ENCODE measurements around the gene CAPNS1. TPM values are rescaled to one million over a fixed set of nuclear protein-coding genes. Genes with fewer than 3 reads are reported as not detected.
A peak's percentile ranks its signal among the peaks of the same experiment; 100 is the strongest.

CAPNS1 gene
- 100 to 1,000 TPM; 586 to 597 TPM for total RNA-seq
- long read RNA-seq, donor 1, transcript CAPNS1-201 (11 exons, 1,918 nt): major isoform, 24 of 73 reads
- long read RNA-seq, donor 1, partial matches to known transcripts: 31 of 73 reads
- long read RNA-seq, donor 1, other reads (novel, unspliced or antisense): 18 of 73 reads
- long read RNA-seq, donor 2, partial matches to known transcripts: 26 of 28 reads
- long read RNA-seq, donor 2, other reads (novel, unspliced or antisense): 2 of 28 reads

DNA sequence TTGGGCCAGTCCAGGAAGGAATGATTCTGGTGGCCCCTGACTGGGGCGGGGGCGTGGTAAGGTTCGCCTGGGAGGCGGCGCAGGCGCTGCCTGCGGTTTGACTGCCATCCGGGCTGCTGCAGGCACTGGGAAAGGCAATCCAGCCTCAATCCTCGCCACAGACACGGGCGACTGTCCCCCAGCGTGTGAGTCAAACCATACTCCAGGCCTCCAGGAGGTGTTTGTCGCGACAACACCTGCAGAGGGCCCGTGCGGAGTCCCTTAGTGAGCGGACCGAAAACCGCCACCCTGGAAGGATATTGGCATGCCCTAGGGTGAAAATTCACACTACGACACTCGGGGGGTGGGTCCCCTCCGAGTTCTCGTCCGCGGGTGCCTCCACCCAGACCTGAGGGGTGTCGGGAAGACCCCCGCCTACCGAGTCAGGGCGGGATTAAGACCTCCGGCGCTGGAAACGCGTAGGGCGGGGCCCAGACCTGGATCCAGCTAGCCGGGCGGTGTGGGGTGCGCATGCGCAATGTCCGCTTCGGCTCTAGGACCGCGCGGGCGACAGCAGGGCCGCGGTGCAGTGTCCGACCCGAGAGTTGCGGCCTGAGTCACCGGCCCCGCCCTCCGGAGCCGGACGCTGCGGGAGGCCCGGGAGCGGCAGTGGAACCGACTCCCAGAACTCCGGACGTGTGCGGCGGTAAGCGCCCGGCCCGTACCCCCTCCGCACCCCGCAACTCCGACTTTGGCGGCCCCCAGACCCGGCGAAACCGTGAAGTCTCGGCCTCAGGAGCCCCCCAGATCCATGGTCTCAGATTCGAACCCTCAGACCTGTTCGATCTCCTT is at the start of gene CAPNS1:
TSS of gene CAPNS1 (plus strand) at position 594 of the 831 bp plus-strand sequence. CDS start 946 bp downstream, outside the sequence.
- intact Hi-C loops (cut with DNase I): loop anchor here in 1 of 2 donors (5.0 kb wide), 1 partner anchor 1788 kb away; no protein-coding TSS in a partner anchor

DNA sequence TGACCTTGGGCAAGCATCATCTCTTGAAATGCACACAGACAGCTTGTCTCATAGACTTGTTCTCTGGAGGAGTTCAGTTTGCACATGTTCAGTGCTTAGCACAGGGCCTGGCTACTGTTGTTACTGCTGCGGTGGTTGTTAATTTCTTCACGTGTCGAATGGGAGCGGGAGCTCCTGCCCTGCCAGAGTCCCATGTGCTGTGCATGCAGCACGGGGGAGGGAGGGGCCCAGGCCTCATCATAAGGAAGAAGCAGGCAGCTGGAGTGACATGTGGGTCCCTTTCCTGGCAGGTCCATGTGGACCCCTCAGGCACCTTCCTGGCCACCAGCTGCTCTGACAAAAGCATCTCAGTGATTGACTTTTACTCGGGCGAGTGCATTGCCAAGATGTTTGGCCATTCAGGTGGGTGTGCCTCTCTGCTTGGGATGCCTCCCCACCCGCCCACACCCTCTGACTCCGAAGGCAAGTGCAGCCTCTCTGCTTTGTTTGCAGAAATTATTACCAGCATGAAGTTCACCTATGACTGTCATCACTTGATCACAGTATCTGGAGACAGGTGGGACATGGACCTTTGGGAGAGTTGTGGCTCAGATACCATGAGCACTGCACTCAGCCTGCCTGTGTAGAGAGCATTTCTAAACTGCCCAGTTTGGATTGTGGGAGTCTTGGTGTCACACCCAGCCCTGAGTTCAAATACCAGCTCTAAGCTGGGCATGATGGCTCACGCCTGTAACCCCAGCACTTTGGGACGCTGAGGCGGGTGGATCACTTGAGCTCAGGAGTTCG is 48.8 kb upstream of the CAPNS1 start:
- intact Hi-C loops (cut with DNase I): loop anchor here in 1 of 2 donors (2.0 kb wide), 1 partner anchor 66 kb away; no protein-coding TSS in a partner anchor
- DNase-seq (ENCODE audit: low spot score): no peak

More for the DNA sequence above, at the start of gene CAPNS1:
- DNase-seq (ENCODE audit: low spot score): peak; percentile 100

DNA sequence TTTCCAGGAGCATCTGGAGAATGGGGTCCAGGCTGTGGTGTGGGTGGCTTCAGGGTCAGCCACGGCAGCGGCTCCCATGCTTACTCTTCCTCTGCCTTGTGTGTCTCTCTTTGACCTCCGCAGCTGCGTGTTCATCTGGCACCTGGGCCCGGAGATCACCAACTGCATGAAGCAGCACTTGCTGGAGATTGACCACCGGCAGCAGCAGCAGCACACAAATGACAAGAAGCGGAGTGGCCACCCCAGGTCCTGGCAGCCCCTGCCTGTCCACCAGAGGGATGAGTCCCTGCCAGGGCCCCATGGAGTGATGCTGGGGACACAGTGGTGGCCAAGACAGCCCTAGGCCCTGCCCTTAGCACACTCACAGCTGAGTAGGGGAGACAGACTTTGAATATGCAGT is 47.3 kb upstream of the CAPNS1 start:
- DNase-seq (ENCODE audit: low spot score): no peak
- intact Hi-C loops (cut with DNase I): no loop called here

DNA sequence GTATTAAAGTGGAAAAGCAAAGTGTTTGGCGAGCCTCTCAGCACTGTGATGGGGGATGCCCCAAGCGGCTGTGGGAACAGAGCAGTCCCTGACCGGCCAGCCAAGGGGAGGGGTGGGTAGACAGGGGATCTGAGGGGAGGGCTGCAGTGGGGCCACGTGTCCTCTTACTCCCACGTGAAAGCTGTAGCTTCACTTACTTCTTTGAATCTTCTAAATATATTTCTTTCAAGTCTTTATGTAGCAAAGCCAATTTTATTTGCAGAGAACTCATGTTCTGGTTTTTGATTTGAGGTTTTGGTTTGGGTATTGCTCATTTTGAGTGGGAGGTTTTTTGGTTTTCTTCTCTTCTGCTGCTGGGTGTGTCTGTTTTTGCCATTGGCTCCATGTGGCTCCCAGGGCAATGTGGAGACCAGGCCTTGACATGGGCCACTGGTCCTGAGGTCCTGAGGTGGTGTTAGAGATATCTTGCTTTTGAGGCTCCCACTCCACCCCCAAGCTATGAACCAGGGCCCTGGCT is 46.7 kb upstream of the CAPNS1 start:
- no peak for DNase-seq (ENCODE audit: low spot score)
- intact Hi-C loops (cut with DNase I): no loop called here

DNA sequence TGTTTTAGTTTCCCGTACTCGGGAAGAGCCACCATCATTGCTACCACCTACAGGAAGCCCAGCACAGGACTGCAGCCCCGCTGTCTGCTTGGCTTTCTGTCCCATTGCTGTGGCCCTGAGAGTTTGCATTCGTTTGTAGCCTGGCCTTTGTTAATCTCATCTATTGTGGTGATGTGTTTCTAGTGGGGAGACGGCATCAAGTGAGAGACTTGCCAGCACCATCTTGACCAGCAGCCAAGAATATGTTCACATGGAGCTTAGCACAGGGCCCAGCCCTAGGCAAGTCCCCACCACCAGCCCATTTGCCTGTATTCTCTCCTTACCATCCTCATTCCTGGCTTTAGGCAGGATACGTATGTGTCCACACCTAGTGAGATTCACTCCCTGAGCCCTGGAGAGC is 46.2 kb upstream of the CAPNS1 start:
- DNase-seq (ENCODE audit: low spot score): no peak
- intact Hi-C loops (cut with DNase I): no loop called here

DNA sequence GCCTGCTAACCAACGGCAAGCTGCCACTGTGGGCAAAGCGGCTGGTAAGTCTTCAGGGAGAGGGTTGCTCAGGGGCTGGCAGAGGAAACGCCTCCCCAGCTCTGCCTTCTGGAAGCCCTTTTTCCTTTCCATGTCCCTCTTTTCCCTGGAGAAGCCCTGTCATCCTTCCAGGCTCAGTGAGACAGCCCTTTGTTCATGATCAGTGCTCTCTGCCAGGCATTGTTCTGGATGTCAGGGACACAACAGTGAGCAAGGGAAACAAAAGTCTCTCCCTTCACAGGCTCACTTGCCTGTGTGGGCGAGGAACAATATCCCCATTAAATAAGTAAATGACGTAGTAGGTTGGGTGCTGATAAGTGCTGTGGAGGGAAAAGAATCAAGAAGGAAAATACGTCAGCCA is 42.8 kb upstream of the CAPNS1 start:
- no peak for DNase-seq (ENCODE audit: low spot score)

DNA sequence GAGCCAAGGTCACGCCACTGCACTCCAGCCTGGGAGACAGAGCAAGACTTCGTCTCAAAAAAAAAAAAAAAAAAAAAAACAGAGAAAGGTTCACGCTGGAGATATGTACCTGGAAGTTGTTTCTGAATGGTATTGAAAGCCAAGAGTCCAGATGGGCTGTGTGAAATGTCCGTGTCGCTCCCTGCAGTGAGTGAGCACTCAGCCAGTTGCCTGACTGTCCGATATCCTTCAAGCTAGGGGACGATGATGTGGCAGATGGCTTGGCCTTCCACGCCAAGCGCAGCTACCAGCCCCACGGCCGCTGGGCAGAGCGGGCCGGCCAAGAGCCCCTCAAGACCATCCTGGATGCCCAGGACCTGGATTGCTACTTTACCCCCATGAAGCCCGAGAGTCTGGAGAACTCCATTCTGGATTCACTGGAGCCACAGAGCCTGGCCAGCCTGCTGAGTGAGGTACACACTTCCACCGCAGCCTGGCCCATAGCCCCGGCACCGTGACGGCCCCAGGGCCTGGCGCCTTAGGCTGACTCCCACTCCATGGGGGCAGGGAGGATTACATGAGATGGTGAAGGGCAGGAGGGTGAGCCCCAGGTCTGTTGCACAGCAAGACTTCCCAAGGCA is 40.6 kb upstream of the CAPNS1 start:
- intact Hi-C loops (cut with DNase I): no loop called here
- DNase-seq (ENCODE audit: low spot score): no peak

More for the DNA sequence above, 42.8 kb upstream of the CAPNS1 start:
- intact Hi-C loops (cut with DNase I): no loop called here

DNA sequence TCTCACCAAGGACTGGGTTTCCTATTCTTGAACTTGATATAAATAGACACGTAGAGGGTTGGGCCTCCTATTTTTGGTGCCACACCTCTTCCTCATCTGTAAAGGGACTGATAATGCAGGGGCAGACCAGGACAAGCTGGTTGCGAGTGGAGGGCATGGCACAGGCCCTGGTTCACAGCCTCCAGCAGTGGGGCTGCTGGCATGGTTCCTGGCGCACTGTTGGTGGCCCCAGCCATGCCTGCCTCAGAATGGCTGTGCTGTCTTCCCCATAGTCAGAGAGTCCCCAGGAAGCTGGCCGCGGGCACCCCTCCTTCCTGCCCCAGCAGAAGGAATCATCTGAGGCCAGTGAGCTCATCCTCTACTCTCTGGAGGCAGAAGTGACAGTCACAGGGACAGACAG is 39.4 kb upstream of the CAPNS1 start:
- DNase-seq (ENCODE audit: low spot score): no peak

DNA sequence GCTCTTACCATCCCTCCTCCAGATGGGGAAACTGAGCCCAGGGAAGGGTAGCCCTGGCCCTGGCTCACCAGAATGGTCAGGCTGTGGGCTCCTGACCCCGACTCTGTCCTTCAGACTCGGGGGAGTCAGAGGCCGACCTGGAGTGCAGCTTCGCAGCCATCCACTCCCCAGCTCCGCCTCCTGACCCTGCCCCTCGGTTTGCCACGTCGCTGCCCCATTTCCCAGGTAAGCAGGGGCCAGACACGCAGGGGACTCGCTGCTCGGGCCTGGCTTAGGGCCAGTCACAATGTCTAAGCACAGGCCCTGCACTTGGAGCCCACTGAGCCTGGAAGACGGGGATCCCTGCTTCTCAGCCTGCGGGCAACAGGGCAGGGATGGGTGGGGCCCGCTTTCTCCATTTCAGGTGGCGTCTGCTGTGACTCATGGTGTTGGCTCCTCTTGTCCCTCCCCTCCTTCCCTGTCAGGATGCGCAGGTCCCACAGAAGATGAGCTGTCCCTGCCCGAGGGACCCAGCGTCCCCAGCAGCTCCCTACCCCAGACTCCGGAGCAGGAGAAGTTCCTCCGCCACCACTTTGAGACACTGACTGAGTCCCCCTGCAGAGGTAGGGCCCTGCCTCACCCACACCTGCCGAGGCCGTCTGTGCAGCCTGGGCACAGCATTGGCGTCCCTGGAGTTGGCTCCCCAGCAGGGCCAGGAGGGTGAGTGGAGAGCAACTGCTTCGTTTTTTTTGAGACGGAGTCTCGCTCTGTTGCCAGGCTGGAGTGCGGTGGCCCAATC is 38.1 kb upstream of the CAPNS1 start:
- intact Hi-C loops (cut with DNase I): no loop called here
- DNase-seq (ENCODE audit: low spot score): no peak

More for the DNA sequence above, 39.4 kb upstream of the CAPNS1 start:
- intact Hi-C loops (cut with DNase I): no loop called here

DNA sequence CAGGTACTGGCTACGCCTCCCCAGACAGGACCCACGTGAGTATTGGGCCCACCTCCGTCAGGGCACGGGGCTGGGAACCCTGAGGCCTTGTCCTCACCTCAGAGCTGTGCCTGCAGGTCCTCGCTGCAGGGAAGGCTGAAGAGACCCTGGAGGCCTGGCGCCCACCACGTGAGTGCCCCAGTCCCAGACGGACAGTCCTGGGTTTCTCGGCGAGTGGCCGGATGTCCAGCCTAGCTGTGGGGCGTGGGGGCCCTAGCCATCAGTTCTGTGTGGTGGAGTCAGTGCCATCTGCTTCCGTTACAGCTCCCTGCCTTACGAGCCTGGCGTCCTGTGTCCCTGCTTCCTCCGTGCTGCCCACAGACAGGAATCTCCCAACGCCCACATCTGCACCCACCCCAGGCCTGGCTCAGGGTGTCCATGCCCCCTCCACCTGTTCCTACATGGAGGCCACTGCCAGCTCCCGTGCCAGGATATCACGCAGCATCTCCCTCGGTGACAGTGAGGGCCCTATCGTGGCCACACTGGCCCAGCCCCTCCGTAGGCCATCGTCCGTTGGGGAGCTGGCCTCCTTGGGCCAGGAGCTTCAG is 36.7 kb upstream of the CAPNS1 start:
- intact Hi-C loops (cut with DNase I): no loop called here
- no peak for DNase-seq (ENCODE audit: low spot score)

DNA sequence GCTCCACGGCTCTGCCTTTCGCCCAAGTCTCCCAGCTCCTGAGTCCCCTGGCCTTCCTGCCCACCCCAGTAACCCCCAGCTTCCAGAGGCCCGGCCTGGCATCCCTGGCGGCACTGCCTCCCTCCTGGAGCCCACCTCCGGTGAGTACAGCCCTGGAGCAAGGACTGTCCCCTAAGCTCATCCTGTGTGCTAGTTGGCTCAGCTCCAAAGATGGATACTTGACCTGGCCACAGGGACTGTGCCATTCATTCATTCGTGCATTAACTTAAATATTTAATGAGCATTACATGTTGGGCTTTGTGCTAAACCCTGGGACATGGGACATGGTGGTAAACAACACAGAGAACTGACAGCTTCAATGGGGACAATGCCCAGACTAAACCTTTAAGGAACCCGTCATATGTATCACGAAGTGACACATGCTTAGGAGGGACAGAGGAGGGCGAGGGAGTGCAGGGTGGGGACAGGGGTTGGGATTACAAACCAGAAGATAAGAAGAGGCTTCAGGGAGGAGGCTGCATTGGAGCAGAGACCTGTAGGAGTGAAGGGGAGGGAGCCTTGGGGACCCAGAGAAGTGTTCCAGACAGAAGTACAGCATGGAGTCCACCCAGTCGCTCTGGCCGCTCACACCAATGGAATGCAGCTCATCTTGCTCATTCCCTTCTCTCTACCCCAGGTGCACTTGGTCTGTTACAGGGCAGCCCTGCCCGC is 35.9 kb upstream of the CAPNS1 start:
- intact Hi-C loops (cut with DNase I): no loop called here
- no peak for DNase-seq (ENCODE audit: low spot score)

DNA sequence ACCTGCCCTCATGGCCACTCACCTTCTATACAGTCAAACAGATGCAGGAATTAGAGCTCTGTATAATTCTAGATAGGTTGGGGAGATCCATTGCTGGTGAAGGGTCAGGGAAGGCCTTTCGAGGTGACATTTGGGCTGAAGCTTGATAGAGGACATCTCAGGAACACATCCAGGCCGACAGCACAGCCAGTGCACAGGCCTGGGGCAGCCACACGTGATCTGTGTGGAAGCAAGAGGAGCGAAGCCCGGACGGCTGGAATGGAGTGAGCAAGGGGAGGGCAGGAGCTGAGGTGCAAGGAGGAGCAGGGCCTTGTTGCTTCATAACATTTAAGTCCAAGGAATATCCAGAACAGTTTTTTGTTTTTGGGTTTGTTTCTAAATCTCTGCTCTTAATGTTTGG is 33.4 kb upstream of the CAPNS1 start:
- intact Hi-C loops (cut with DNase I): no loop called here
- DNase-seq (ENCODE audit: low spot score): no peak

DNA sequence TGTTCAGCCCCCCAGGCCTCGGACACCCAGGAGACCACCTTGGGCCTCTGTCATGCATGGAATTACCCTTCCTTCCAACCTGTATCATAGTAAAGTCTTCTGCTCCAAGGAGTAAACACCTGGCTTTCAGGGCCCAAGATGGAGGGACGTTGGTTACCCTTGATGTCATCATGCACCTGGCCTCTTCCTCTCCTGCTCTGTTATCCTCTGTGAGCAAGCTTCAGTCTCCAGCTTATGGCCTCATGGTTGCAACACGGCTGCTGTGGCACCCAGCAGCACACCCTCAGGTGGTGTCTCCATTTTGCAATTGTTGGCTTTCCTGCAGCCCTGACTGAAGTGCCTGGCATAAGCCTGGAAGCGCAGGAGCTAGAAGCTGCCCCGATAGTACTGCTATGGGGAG is 32.9 kb upstream of the CAPNS1 start:
- intact Hi-C loops (cut with DNase I): no loop called here

DNA sequence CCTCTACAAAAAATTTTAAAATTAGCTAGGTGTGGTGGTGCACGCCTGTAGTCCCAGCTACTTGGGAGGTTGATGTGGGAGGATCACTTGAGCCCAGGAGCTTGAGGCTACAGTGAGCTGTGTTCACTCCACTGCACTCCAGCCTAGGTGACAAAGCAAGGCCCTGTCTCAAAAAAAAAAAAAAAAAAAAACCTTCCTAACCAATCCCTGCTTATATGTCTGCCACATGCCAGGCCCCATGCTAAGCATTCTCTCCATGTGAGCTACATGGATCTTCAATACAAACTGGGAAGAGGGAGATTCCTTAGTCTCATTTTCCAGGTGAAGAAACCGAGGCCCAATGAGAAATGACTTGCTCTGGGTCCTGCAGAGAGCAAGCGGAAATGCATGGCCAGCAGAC is 31.2 kb upstream of the CAPNS1 start:
- intact Hi-C loops (cut with DNase I): loop anchor here in 1 of 2 donors (1.0 kb wide), 1 partner anchor 134 kb away; no protein-coding TSS in a partner anchor
- no peak for DNase-seq (ENCODE audit: low spot score)

More for the DNA sequence above, 32.9 kb upstream of the CAPNS1 start:
- DNase-seq (ENCODE audit: low spot score): no peak

DNA sequence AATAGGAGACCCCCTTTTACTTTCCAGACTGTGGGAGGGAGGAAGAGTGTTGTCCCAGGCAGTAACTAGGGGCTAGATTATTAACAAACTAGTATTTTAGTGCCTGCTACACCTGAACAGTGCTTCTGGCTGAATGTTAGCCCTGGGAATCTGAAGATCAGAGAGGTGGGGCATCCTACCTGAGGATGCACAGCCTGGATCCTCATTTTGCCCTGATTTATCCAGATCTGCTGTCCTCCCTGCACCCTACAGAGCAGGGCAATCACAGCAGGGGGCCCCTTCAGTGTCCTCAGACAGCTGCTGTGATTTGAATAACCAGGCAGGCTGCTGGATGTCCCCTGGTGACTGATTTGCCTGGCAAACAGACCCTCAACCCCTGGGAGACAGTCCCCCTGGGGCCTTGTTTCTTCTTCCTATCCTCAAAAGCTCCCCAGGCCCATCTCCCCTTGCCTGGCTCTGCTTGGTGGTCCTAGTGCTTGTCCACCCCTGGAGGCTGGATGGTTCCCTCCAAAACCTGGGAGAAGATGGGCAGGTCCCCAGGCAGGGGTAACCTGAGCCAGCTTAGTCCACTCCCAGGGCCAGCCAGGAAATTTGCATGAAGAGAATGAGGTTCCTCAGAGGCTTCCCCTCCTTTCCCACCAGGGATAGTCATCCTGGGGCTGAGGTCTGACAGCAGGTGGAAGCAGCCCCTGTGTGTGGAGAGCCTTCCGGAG is 29.2 kb upstream of the CAPNS1 start, which contains the start of gene OVOL3:
TSS of gene OVOL3 (plus strand) at position 657 of the 713 bp plus-strand sequence. CDS start 60 bp downstream, outside the sequence.
- no peak for DNase-seq (ENCODE audit: low spot score)
- intact Hi-C loops (cut with DNase I): loop anchor here in 1 of 2 donors (5.0 kb wide), 1 partner anchor 53 kb away; no protein-coding TSS in a partner anchor

DNA sequence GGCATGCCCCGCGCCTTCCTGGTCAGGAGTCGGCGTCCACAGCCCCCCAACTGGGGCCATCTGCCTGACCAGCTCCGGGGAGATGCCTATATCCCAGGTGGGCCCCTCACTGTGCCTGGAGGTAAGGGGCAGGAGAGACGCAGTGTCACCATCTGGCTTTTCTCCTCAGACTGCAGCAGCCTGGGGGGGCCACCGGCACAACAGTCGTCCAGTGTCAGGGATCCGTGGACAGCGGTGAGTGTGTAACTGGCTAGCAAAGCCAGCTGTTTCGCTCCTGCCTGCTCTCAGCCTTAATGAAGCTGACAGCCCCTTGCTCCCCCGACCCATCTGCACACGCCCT is 28.7 kb upstream of the CAPNS1 start:
- DNase-seq (ENCODE audit: low spot score): no peak
- intact Hi-C loops (cut with DNase I): loop anchor here in 1 of 2 donors (5.0 kb wide), 1 partner anchor 54 kb away; no protein-coding TSS in a partner anchor

Data from posterior vena cava (tissue), 2 donors.